Astrocyte of the spinal cord (primary cell): Measurements from ENCODE around the gene MYL2.
A peak's percentile ranks its signal among the peaks of the same experiment; 100 is the strongest.

Experiments
- DNase-seq: peaks from one replicate; pipeline ENCODE4 v3.0.0; 2011; ENCODE audit warnings: low read depth, low spot score
- H3K4me3 ChIP-seq: 2 replicates; pipeline ENCODE4 v1.5.1; 2011; ENCODE audit warnings: low read depth, mild to moderate bottlenecking, low read length, moderate library complexity
- in situ Hi-C: cut with HindIII; loops from 2 replicates; pipeline ENCODE4 v1.10.0; 2017; ENCODE audit warnings: low sequenced_read_pairs
- TF ChIP-seq, protein P1 (sequence below): IDR thresholded peaks from 2 replicates; pipeline ENCODE4 v1.5.1; 2012; ENCODE audit warnings: low read depth, mild to moderate bottlenecking, low read length, inconsistent platforms

Gene MYL2

DNA sequence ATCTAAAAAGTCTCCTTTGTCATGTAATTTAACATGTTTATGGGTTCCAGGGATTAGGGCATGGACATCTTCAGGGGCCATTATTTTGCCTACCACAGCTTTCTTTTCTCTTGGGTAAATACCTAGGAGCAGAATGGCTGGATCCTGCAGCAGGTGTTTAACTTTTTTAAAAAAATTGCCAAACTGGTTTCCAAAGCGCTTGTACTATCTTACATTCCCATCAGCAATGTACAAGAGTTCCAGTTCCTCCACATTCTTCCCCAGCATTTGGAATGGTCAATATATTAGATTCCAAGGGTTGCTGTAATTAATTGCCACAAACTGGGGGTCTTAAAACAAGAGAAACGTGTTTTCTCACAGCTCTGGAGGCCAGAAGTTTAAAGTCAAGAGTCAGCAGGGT is 27.7 kb upstream of the MYL2 start:
- H3K4me3 ChIP-seq = no peak overlapping the region
- no peak for DNase-seq
- TF ChIP-seq, protein P1, sequence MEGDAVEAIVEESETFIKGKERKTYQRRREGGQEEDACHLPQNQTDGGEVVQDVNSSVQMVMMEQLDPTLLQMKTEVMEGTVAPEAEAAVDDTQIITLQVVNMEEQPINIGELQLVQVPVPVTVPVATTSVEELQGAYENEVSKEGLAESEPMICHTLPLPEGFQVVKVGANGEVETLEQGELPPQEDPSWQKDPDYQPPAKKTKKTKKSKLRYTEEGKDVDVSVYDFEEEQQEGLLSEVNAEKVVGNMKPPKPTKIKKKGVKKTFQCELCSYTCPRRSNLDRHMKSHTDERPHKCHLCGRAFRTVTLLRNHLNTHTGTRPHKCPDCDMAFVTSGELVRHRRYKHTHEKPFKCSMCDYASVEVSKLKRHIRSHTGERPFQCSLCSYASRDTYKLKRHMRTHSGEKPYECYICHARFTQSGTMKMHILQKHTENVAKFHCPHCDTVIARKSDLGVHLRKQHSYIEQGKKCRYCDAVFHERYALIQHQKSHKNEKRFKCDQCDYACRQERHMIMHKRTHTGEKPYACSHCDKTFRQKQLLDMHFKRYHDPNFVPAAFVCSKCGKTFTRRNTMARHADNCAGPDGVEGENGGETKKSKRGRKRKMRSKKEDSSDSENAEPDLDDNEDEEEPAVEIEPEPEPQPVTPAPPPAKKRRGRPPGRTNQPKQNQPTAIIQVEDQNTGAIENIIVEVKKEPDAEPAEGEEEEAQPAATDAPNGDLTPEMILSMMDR = no peak
- in situ Hi-C loops = no loop called here

GRCh38 chr12:110943373-110943772 is 23.0 kb upstream of the MYL2 start:
- no peak overlapping the region for H3K4me3 ChIP-seq
- TF ChIP-seq, protein P1 = no peak
- DNase-seq = no peak
- in situ Hi-C loops = no loop called here

DNA sequence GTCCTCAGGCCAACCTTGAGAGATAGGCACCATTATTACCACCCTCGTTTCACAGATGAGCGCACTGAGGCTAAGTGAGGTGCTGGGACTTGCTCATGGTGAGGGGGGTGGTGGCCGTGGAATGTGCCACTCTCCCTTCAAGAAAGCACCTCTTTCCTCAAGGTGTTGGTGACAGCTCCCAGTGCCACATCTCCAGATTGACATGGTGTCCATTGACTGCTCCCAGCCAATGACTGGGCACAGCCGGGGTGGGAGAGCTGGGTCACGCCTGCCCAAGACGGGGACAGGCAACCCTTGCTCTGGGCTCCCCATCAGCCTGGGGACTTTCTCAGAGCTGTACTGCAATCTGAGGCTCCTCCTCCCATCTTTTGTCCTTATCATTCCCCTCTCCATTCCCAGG is 21.0 kb upstream of the MYL2 start:
- no peak for DNase-seq
- in situ Hi-C loops = no loop called here
- no peak overlapping the region for H3K4me3 ChIP-seq
- TF ChIP-seq, protein P1 = no peak

DNA sequence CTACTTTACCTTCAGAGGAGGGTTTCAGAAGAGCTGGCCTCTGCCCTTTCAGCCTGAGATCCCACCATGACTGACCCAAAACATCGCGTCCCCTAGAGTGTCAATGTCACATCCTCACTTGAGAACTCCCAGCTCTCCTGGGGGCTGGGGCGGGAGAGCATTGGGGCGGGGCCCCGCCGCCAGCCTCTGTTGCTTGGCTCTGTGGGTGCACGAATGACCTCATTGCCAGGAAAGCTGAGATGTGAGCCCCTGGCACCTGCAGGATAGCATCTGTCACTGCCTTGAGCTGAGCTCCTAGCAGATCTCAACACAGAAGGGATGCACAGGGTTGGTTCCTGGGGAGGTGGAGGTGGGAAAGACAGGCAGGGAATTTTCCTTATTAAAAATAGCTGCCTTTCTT is 20.6 kb upstream of the MYL2 start:
- no peak overlapping the region for H3K4me3 ChIP-seq
- DNase-seq = no peak
- in situ Hi-C loops = no loop called here
- TF ChIP-seq, protein P1 = no peak

DNA sequence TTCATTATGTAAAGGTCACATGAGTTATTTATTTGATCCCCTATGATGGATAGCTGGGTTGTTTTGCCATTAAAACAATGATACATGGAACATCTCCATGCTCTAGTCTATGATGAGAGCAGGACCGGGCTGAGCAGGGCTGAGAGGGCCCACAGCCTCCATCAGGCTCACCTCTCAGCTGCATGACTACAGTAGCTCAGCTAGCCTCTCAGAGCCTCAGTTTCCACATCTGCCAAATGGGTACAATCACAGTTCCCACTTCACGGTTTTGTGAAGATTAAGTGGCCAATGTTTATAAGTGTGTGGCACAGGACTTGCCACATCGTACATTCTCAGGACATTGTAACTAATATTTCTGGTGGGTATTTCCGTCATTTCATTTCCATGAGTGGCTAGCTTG is 19.9 kb upstream of the MYL2 start:
- H3K4me3 ChIP-seq = no peak overlapping the region
- TF ChIP-seq, protein P1 = no peak
- no peak for DNase-seq
- in situ Hi-C loops = no loop called here

DNA sequence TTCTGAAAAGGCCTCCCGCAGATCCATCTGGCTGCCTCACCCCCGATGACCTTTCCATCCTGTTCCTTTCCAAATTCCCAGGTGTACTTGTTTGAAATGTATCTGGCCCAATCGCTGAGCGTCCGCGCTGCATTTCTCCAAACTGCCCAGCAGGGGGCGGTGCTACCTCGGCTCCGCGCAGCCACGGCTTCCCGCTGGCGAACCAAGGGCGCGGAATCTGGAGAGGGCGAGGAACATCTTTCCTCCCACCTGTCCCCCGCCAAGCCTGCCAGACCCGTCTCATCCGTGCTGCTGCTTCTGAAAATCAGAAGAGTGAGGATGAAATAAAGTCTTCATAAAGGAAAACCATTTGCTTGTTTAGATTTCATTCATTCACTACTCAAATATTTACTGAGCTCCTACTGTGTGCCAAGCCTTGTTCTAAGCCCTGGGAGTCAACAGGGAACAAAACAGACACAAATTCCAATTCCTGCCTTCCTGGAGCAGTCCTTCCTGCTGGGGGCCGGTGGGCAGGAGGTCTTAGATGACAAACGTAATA is 16.8 kb upstream of the MYL2 start:
- in situ Hi-C loops = no loop called here
- TF ChIP-seq, protein P1 = peak; percentile 98
- no peak overlapping the region for H3K4me3 ChIP-seq
- DNase-seq = peak; percentile 34
